ELR (cell line): ENCODE results near the gene PIK3AP1.
"Not testable (repeated sequence)": the region's sequence is repeated elsewhere in the genome, so short reads cannot be mapped to it uniquely, and the experiment has no call there.

Experiments
- DNase-seq: peaks from one replicate; pipeline ENCODE4 v3.0.0-alpha.2; 2015; ENCODE audit warnings: low read depth

Gene PIK3AP1

DNA sequence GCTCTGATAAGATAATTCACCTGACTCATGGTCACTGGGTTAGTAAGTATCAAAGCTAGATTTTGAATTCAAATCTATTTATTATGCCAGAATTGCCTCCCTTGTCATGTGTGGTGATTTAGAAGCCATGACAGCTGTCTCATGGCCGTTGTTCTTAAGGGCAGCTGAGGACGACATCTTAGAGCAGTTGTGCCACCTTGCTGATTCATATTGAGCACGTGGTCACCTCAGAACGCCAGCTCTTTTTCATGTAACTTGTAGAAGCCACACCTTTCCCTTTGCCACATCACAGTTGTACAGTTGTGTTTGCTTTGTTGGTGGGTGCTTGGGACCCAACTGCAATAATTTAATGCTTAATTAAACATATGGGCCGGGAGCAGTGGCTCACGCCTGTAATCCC is 4.3 kb upstream of the PIK3AP1 start:
- DNase-seq: no peak

DNA sequence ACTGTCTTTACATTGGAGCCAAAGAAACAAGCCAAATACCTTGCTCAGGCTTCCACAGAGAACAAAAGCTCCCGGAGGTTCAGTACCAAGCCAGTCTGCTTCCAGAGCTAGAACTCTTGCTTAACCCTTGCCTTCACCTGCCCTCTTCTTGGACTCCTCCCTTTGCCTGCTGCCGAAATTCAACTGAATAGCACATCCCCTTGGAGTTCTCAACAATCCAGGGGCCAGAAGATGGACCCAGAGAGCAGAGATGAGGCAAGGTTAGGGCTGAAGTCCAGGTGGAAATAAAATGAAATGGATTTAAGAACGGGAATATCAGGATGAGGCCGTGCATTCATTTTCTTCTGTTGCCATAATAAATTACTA is 876 bp upstream of the PIK3AP1 start:
- no peak for DNase-seq

DNA sequence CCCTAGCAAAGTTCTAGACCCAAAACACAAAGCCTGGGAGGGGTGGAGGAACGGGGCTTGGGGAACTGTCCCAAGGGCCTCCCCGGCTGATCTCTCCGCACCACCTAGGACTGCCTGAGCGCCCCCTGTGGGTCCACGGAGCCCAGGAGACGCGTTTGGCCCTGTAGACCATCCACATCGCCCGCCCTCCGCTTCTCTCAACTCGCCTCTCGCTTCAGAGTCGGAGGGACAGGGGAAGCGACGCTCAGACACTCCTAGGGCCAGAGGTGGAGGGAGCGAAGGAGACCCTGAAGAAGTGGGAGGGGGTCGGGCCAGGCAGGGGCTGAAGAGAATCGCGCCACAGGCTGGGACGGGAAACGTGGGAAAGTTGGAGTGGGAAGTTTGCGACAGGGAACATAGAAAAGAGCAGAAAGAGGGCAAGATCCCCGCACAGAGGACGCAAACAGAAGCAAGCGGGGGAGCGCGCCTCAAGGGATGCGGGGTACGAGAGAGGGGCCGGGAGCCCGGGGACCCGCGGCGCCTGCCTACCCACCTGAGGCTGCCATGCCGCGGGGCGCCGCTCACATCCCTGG is 378 bp downstream of the PIK3AP1 start:
- DNase-seq: peak; percentile 10

DNA sequence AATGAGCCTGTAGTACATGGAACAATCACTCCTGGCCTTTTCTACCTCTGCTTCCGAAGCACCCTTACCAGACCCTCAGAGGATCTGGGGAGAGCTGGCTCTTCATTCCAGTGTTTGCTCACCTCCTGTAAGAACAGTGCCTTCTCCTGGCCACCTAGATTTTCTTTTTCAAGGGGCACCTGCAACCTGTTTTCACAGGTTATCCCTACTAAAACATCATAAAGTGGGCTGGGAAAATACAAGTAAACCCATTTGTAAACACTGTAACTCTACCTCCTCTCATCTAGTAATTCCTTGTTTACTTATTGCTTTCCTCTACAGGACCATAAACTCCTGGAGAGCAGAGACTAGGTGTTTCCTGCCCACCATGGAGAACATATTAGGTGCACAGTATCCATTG is 1.1 kb downstream of the PIK3AP1 start:
- DNase-seq: no peak

DNA sequence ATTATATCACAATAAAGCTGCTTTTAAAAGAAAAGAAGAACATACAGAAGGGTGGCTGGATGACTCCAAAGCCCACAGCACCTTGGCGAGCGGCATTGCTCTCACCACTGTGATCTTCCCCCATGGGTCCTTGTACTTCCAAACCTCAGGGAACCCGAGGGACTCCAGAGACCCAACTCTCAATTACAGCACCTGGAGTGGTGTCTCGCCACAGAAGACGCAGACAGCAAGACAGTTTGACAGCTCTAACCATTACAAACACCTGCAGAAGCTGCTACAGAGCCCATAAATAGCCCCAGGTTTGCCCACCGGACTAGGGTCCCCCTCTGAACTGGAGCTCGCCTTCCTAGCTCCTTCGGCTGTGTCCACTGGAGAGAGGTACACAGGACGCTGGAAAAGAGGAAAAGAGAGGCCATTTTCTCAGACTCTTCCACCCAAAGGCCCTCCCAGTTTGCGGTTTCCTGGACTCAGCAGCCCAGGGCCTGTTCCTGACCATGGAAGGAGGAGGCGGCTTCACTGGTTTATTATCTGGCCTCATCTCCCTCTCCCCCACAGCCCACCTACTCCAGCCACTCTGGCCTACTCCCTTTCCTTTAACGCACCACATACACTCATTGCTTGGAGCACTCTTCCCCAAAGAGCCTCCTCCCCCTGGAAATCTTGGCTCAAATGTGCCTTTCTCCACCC is 1.9 kb downstream of the PIK3AP1 start:
- no peak for DNase-seq

DNA sequence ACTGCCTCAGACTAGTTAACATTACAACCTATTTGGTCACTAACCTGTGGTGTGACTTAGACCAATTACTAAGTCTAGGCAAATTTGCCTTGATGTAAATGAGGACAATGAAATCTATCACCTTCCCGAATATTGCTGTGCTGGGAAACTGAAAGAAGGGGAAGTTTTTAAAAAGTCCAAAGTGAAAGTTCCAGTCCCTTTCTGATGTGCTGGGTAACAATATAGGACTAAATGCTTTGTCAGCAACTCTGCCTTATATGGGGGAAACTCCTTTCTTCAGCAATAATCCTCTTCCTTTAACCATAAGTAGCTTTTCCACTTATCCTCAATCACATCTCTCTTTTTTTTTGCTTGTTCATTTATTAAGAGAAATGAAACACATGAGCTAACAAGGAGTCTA is 3.9 kb downstream of the PIK3AP1 start:
- DNase-seq: no peak

DNA sequence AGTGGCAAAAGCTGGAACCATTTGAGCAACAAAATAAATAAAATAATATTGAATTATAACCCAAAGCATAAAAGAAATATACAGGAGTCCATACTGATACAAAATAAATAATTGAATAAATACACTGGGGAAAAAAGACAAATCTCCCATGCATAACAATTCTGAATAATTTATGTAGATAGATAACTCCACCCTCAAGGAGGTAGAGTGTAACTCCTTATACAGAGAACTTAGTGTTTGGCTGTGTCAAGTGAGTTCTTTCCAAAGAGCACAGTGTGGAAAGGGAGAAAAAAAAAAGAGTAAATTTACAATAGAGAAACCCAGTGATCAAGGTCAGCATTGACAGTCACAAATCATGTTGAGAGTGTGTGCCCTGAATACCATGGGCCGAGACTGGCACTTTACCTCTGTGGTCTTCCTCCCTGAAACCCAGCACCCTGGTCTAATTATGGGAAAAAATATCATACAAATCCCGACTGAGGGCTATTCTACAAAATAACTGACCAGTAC is 5.5 kb downstream of the PIK3AP1 start:
- DNase-seq: no peak

DNA sequence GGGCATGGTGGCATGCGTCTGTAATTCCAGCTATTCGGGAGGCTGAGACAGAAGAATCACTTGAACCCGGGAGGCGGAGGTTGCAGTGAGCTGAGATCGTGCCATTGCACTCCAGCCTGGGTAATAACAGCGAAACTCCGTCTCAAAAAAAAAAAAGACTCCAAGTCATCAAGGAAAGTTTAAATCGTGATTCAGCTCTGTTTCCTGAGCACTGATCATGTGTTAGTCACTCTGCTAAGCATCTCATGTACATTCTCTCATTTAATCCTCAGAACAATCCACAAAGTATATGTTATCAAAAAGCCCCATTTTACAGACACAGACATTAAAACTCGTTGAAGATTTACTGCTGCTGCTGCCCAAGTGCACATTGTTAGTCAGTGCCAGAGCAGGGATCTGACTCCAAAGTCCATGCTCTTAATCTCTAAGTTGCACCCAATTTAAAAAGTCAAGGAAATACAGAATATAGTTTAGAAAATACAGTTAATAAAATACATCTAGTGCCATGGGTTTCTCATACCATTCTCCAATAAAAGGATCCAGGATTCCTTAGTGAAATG is 6.2 kb downstream of the PIK3AP1 start:
- peak; percentile 84 for DNase-seq

DNA sequence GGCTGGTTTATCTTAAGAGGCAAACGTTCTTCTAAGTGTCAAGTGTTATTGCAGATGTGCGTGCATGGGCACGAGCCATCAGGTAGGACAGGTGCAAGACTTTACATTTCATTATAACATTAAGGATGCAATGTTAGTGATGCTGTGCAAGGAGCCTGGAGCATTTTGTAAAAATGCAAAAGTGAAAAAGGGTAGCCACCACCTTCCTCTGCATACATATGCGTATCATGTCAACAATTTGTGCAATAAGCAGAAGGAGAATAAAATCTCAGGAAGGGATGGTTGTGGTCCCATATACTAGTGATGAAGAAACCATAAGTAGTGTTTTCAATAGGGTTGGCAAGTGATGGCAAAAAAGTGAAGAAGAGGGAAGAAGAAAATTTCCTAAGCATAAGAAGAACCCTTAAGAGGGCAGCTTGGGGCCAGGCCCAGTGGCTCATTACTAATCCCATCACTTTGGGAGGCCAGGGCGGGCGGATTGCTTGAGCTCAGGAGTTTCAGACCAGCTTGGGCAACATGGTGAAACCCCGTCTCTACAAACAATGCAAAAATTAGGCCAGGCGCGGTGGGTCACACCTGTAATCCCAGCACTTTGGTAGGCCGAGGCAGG is 7.5 kb downstream of the PIK3AP1 start:
- no peak for DNase-seq

DNA sequence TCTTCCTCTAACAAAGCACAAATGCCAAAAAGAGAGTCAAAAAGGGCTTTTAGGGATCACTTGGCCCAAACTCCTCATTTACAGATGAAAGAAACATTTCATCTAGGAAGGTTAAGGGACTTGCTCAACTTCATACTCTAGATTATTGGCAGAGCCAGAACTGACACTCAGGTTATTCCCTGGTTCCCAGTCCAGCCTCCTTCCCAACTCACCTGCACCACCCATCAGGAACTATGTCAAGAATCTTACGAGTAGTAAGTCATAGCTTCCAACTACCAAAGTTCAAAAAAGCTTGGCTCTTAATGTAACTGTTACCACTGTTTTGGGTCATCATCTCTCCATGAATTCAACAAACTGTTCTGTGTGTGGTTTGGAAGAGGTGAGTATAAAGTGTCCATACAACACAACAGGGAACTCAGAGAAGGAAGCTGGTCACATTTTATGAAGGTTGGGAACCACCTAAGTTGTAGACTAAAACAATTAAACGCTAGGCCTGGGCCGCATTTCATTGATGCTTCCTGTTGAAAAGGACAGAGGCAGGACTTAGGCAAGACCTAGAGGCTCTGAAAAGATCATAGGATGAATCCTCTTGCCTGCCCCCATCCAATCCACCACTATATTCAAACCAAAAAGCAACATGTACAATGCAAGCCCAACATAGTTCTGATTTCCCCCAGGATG is 9.1 kb downstream of the PIK3AP1 start:
- DNase-seq: no peak

DNA sequence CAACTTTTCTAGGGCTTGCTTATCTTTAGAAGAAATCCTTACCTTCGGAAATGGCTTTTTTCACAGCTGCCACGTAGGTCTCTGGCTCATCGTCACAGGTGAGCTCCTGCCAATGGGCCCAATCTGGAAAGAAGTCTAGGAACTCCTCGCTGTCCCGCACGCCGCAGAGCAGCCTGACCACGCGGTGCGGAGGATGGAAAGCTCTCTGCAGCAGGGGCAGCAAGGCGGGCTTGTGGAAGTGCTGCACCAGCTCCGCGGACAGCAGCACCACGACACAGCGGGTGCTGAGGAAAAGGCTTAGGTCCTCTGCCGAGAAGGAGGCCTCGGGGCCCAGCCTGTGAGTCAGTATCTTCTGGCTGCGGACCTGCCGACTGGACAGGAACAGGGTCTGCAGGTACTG is 10.8 kb downstream of the PIK3AP1 start:
- no peak for DNase-seq

DNA sequence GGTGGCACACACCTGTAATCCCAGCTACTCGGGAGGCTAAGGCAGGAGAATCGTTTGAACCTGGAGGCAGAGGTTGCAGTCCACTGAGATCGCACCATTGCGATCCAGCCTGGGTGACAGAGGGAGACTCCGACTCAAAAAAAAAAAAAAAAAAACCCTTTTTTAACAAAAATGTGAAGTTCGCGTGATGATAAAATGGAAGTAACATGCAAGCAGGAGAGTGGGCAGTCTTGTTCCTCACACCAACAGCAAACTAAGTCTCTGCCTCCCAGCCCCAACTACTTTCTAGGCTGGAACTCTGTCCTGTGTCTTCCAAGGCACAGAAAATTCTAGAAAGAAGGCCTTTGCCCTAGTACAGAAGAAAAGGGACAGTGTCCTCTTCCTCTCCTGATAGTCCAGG is 11.3 kb downstream of the PIK3AP1 start:
- no peak for DNase-seq

DNA sequence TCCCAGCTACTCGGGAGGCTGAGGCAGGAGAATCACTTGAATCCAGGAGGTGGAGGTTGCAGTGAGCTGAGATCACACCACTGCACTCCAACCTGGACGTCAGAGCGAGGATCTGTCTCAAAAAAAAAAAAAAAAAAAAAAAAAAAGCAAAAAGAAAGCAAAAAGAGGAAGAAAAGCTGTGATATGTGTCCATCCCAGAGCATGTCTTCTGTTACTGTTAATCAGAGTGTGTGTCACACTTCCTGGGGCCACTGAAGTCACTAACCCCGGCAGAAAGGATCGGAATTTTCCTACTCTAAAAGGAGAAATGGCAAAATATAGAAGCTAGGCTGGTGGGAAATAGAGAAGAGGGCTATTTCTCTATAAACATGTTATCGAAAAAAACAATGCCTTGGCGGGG is 11.9 kb downstream of the PIK3AP1 start:
- DNase-seq: no peak

DNA sequence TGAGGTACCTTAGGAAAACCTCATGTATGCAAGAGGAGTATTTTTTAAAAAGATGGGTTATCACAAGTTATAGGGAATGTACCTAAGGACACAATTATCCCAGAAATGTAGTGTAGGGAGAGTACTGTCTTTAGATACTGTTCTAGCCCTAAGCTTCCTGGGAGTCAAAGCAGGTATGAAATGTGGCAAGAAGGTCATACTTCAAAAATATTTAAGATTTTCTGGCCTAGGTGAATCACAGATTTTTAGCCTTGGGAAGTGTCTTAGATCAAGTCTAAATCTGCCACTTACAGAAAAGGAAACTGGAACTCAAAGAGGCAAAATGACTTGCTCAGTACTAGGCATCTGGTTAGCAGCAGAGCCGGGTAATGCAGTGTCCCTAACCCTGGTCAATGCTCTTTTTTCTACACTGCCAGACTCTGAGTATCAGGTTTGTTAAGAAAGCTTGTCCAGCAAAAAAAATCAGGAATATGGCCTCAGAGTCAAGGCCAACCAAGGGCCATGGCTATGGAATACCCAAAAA is 13.9 kb downstream of the PIK3AP1 start:
- DNase-seq: no peak

DNA sequence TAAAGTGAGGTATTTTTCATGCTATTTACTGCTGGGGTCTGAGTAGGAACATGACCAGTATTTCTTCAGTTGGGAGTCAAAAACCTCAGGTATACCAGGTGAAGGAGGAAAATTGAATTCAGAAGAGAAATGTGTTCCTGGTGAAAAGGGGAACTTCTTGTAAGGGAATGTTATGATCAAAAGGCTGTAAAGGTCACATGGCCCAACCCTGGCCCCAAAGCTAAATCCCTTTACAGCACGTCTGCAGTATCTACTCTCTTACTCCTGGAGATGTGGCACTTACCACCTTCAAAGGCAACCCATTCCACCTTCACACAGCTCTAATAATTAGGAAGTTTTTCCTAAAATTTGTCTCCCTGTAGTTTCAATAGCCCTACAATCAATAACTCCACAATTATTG is 15.2 kb downstream of the PIK3AP1 start:
- no peak for DNase-seq

DNA sequence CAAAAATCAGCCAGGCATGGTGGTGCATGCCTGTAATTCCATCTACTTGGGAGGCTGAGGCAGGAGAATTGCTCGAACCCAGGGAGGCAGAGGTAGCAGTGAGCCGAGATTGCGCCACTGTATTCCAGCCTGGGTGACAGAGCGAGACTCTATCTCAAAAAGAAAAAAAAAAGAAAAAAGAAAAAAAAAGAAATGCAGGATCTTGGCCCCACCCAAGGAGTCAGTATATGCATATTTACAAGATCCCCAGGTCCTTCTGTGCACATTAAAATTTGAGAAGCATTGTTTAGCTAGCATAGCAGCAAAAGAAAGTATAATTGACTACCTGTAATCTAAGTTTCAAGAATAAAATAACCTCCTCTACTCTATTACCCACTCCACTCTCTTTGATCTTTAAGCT is 15.8 kb downstream of the PIK3AP1 start:
- no peak for DNase-seq

DNA sequence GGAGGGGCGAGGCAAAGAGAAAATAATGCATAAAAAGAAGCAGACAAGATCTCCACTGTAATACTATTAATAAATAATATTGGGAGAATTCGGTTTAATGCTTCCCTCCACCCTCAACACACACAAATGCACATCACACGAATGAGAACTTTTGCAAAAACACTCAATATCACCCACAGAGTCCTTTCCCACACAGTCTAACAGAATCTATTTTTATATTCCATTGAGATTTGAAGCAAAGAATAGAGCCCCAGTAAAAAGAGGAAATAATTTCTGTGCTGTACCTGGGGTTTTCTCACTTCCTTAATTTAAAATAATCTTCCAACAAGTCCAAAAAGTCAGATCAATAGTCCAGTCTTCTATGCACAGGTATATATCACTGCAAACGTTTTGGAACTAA is 17.0 kb downstream of the PIK3AP1 start:
- no peak for DNase-seq

DNA sequence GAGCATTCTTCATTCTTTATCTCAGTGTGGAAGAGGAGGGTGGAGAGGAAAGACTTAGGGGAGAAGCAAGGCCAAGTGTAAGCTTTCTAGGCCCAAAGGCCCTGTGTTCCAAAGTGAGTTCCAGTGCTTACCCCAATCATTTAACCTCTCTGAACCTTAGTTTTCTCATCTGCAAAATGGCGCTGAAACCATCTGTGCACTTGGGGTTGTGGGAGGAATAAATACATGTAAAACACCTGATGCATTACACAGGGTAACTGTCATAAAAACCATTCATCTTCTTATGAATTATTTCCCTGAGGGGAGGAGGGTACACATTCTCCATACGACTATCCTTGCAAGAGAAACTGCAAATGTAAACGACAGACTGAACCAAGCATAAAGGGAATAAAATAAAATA is 19.0 kb downstream of the PIK3AP1 start:
- DNase-seq: no peak

DNA sequence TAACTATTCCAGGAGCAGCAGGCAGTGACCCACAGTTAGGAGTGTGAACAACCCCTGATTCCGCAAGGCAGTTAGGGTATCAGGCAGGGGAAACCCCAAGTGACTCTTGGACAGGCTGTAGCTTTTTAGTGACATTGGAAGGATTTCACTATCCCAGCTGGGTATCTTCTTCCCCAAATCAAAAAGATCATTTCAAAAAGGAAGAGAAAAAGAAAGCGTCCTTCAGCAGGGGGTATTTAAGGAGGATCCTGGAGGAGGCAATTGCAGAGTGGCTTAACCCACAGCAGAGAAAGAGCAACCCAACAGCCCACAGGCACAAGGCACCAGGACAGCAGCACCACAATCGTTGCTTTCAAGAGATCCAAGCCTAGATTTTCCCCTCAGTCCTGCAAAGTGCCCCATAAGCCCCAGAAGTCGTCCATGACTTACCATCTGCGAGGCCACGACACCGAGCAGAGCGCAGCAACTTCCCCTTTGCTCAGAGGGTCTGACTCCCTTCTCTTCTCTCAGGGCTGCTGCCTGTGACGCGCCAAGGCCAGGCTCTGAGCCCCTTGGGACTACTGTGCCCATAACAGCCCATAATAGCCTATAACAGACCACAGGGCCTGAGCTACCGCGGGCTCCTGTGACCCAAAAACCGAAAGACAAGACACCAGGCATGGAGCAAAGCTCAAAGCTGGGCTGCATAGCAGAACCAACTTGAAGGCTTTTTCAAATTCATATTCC is 19.8 kb downstream of the PIK3AP1 start:
- no peak for DNase-seq

DNA sequence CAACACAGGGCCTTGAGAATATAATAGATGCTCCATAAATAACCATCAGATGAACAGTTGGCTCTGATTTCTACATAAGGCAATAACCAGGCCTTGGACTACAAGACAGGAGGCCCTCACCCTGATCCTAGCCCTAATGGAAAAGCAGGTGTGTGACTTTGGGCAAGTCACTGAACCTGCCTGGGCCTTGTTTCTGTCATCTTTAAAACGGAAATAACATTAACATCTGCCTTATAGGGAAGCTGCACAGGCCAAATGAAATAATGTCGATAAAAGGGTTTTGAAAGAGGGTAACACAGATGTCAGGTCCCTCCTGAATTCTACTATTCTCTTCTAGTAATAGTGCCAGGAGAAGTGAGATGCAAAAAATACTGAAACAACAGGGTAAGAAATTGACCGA is 20.7 kb downstream of the PIK3AP1 start:
- DNase-seq: no peak

DNA sequence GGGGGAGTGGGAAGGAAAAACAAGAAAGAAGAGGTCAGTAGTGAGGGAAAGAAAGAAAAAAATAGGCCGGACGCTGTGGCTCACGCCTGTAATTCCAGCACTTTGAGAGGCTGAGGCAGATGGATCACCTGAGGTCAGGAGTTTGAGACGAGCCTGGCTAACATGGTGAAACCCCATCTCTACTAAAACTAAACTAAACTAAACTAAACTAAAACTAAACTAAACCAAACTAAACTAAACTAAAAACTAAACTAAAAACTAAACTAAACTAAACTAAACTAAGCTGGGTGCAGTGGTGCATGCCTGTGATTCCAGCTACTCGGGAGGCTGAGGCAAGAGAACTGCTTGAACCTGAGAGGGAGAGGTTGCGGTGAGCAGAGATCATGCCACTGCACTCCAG is 22.0 kb downstream of the PIK3AP1 start:
- not testable (repeated sequence) for DNase-seq

DNA sequence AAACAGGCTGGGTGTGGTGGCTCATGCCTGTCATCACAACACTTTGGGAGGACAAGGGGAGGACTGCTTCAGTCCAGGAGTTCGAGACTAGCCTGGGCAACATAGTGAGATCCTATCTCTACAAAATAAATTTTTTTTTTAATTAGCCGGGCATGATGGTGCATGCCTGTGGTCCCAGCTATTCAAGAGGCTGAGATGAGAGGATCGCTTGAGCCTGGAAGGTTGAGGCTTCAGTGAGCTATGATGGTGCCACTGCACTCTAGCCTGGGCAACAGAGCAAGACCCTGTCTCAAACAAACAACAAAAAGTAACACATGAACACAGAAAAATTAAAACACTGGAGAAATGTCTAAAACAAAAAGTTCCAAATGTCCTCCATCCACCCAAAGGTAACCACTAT is 22.9 kb downstream of the PIK3AP1 start:
- no peak for DNase-seq
